HG03060 (cell line): ENCODE data around the gene L3MBTL3.
"Not testable (repeated sequence)": the region's sequence is repeated elsewhere in the genome, so short reads cannot be mapped to it uniquely, and the experiment has no call there.

Source experiments
- ATAC-seq: cut with Tn5 transposase; IDR thresholded peaks from one replicate; pipeline ENCODE4 v1.9.1; 2021; ENCODE audit warnings: low read depth, moderate number of reproducible peaks; ENCODE audit not compliant: unreplicated experiment

L3MBTL3 gene

GRCh38 chr6:130069485-130069884 lies 51.1 kb downstream of the L3MBTL3 start:
- no peak for ATAC-seq

- ATAC-seq: no peak
Observed at GRCh38 chr6:130070326-130070725, 51.9 kb downstream of the L3MBTL3 start.

- no peak for ATAC-seq
Observed at GRCh38 chr6:130070792-130071191, 52.4 kb downstream of the L3MBTL3 start.

GRCh38 chr6:130075879-130076460 lies 57.6 kb downstream of the L3MBTL3 start:
- no peak for ATAC-seq

- ATAC-seq: no peak
Observed at GRCh38 chr6:130076512-130076911, 58.1 kb downstream of the L3MBTL3 start.

GRCh38 chr6:130090796-130091195 lies 72.4 kb downstream of the L3MBTL3 start:
- no peak for ATAC-seq

GRCh38 chr6:130093546-130093945 lies 75.2 kb downstream of the L3MBTL3 start:
- ATAC-seq: no peak

GRCh38 chr6:130098317-130098716 lies 79.9 kb downstream of the L3MBTL3 start:
- ATAC-seq: no peak

- ATAC-seq: no peak
Observed at GRCh38 chr6:130099119-130099518, 80.7 kb downstream of the L3MBTL3 start.

GRCh38 chr6:130105996-130106704 lies 87.8 kb downstream of the L3MBTL3 start:
- no peak for ATAC-seq

GRCh38 chr6:130107710-130108109 lies 89.3 kb downstream of the L3MBTL3 start:
- no peak for ATAC-seq

- ATAC-seq: no peak
Observed at GRCh38 chr6:130111031-130111430, 92.7 kb downstream of the L3MBTL3 start.

- ATAC-seq: no peak
Observed at GRCh38 chr6:130113201-130113710, 94.9 kb downstream of the L3MBTL3 start.

- ATAC-seq: peak; percentile 89
Observed at GRCh38 chr6:130115036-130115435, 96.7 kb downstream of the L3MBTL3 start.

GRCh38 chr6:130116273-130116672 lies 97.9 kb downstream of the L3MBTL3 start:
- ATAC-seq: no peak

GRCh38 chr6:130117187-130117701 lies 98.9 kb downstream of the L3MBTL3 start:
- ATAC-seq: not testable (repeated sequence)

GRCh38 chr6:130118236-130118635 lies 99.9 kb downstream of the L3MBTL3 start:
- ATAC-seq: no peak

- no peak for ATAC-seq
Observed at GRCh38 chr6:130119211-130119610, 100.8 kb downstream of the L3MBTL3 start.

GRCh38 chr6:130120731-130121130 lies 102.3 kb downstream of the L3MBTL3 start:
- no peak for ATAC-seq

GRCh38 chr6:130122243-130122642 lies 103.9 kb downstream of the L3MBTL3 start:
- ATAC-seq: no peak

GRCh38 chr6:130127195-130127594 lies 108.8 kb downstream of the L3MBTL3 start:
- ATAC-seq: no peak

- no peak for ATAC-seq
Observed at GRCh38 chr6:130128326-130128725, 109.9 kb downstream of the L3MBTL3 start.
